Type B pancreatic cell (in vitro differentiated cells): ENCODE results near the gene HDAC9. TPM values are rescaled to one million over a fixed set of nuclear protein-coding genes. Genes with fewer than 3 reads are reported as not detected.

ENCODE experiments used
- DNase-seq: peaks from one replicate; pipeline ENCODE4 v3.0.0; 2021; ENCODE audit warnings: mixed read lengths; ENCODE audit not compliant: unreplicated experiment; ENCODE audit errors: extremely low spot score
- H3K27ac Mint-ChIP-seq: 2 replicates; pipeline ENCODE4 v1.8.0; 2021; ENCODE audit warnings: mild to moderate bottlenecking, mixed read lengths
- H3K27me3 Mint-ChIP-seq: 2 replicates; pipeline ENCODE4 v1.8.0; 2021; ENCODE audit warnings: mixed read lengths
- H3K36me3 Mint-ChIP-seq: 2 replicates; pipeline ENCODE4 v1.8.0; 2021; ENCODE audit warnings: mixed read lengths
- H3K4me1 Mint-ChIP-seq: one replicate; pipeline ENCODE4 v1.8.0; 2021; ENCODE audit warnings: mixed read lengths; ENCODE audit not compliant: unreplicated experiment
- H3K4me3 Mint-ChIP-seq: 2 replicates; pipeline ENCODE4 v1.8.0; 2021; ENCODE audit warnings: mild to moderate bottlenecking, mixed read lengths
- H3K9me3 Mint-ChIP-seq: 2 replicates; pipeline ENCODE4 v1.8.0; 2021; ENCODE audit warnings: mixed read lengths
- total RNA-seq: library from RNA; stranded (reverse); gene quantifications from 2 replicates; pipeline ENCODE4 v1.2.1, GENCODE V29; 2021; ENCODE audit warnings: low replicate concordance
- TF ChIP-seq, protein P1 (sequence below): fragments of 200-600 bp; sonication (generic); conservative IDR thresholded peaks from 2 replicates; pipeline ENCODE4 v1.5.0; 2021; ENCODE audit warnings: antibody characterized with exemption, mild to moderate bottlenecking

HDAC9 gene
- total RNA-seq, 1 donor from 2014 or later = 6.8 TPM

DNA sequence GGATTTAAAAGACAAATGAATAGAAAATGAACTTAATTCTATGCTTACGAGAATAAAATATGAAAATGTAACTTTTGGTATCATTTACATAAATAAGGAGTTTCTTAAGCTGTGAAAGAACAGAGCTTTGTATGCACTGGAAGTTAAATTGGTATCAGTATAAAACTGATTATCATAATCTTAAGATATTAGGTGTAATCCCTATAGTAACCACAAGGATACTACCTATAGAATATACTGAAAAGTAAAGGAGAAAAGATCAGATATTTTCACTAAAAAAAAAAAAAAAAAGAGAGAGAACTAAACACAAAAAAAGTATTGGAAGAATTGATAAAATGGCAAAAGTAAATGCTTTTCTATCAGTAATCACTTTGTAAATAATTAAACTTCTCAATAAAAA, 521.8 kb downstream of the HDAC9 start:
- H3K4me3 Mint-ChIP-seq = no peak overlapping the region
- peaks cover 15% of the 10 kb centered on the region for H3K9me3 Mint-ChIP-seq
- H3K4me1 Mint-ChIP-seq = no peaks in the 10 kb centered on the region
- H3K27me3 Mint-ChIP-seq = no peaks in the 10 kb centered on the region
- DNase-seq = no peak
- H3K36me3 Mint-ChIP-seq = peaks cover 13% of the 10 kb centered on the region
- TF ChIP-seq, protein P1, sequence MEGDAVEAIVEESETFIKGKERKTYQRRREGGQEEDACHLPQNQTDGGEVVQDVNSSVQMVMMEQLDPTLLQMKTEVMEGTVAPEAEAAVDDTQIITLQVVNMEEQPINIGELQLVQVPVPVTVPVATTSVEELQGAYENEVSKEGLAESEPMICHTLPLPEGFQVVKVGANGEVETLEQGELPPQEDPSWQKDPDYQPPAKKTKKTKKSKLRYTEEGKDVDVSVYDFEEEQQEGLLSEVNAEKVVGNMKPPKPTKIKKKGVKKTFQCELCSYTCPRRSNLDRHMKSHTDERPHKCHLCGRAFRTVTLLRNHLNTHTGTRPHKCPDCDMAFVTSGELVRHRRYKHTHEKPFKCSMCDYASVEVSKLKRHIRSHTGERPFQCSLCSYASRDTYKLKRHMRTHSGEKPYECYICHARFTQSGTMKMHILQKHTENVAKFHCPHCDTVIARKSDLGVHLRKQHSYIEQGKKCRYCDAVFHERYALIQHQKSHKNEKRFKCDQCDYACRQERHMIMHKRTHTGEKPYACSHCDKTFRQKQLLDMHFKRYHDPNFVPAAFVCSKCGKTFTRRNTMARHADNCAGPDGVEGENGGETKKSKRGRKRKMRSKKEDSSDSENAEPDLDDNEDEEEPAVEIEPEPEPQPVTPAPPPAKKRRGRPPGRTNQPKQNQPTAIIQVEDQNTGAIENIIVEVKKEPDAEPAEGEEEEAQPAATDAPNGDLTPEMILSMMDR = peak; percentile 58
- no peak overlapping the region for H3K27ac Mint-ChIP-seq

DNA sequence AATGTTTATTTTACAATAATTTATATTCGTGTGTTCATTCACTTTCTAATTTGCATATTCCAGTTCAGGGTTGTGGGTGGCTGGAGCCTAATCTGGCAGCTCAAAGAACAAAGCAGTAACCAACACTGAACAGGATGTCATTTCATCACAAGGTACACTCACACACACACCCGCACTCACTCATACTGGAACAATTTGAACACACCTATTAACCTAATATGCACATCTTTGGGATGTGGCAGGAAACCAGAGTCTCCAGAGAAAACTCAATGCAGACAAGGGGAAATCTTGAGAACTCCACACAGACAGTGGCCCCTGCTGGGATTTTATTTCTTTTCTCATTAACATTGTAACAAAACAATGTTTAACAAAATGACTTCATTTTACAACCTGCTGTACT, 524.5 kb downstream of the HDAC9 start:
- H3K9me3 Mint-ChIP-seq = peaks cover 15% of the 10 kb centered on the region

DNA sequence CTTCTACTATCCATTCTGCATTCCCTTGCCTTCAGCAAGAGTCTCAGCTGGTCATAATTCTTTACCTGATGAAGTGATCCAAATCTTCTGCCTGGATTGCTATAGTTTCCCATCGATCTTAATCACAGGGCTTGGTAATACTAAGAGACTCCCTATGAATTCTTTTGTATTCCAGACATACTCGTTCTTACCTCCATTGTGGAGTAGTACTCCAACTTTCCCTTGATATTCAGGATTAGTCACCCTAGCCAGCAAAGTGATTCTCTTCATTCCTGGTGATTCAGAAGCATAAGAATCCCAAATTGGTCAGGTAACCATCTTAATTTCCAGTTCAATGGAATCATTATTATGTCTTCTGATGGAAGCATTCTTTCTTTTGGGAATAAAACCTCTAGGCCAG, 525.2 kb downstream of the HDAC9 start:
- no peaks in the 10 kb centered on the region for H3K4me1 Mint-ChIP-seq
- peaks cover 12% of the 10 kb centered on the region for H3K36me3 Mint-ChIP-seq
- peaks cover 12% of the 10 kb centered on the region for H3K9me3 Mint-ChIP-seq
- H3K4me3 Mint-ChIP-seq = no peak overlapping the region
- TF ChIP-seq, protein P1 = no peak
- no peak overlapping the region for H3K27ac Mint-ChIP-seq
- H3K27me3 Mint-ChIP-seq = no peaks in the 10 kb centered on the region
- DNase-seq = no peak

More for the DNA sequence above, 524.5 kb downstream of the HDAC9 start:
- H3K36me3 Mint-ChIP-seq = peaks cover 13% of the 10 kb centered on the region
- TF ChIP-seq, protein P1 = no peak
- DNase-seq = no peak
- H3K4me1 Mint-ChIP-seq = no peaks in the 10 kb centered on the region
- no peak overlapping the region for H3K4me3 Mint-ChIP-seq
- no peaks in the 10 kb centered on the region for H3K27me3 Mint-ChIP-seq
- H3K27ac Mint-ChIP-seq = no peak overlapping the region

DNA sequence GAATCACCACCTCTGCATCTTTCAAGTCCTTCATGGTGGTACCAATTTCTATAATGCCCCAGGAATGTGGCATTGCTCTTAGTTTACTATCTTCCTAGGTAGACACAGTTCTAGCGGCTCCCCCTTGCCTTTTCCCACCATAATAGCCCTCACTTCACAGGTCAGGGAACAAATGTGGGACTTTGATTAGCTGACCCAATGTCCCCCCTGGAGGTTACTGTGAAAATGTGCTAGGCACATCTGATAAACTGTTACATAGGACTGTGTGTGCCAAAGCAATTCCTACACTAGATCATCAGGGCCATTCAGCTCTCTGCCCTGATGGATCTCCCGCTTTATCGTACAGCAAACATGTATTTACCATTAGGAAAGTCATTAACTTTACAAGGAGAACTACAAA, 527.9 kb downstream of the HDAC9 start:
- Mint-ChIP-seq H3K36me3 (peaks cover 5% of the 10 kb centered on the region), H3K4me1 (no peaks in the 10 kb centered on the region), H3K27ac (no peak overlapping the region), H3K4me3 (no peak overlapping the region), H3K9me3 (no peaks in the 10 kb centered on the region), H3K27me3 (no peaks in the 10 kb centered on the region)
- no peak for DNase-seq
- TF ChIP-seq, protein P1 = no peak

DNA sequence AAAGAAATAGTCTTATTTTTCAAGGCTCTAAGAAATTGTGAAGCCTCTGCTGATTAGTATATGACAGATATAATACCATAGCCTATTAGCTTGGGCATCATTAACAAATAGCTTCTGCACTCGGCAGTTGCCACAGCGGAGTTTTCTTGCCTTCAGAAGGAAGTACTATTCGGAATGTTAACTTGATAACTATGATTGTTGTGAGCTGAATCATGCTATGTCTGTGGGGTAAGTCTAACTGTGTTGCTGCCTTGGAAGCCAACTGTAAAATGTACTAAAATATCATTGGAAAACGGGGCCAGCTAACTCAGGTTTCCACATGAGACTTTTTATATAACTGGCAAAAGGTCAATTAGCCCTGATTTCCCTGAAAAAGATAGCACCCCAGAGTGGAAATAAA, 528.7 kb downstream of the HDAC9 start:
- TF ChIP-seq, protein P1 = no peak
- no peaks in the 10 kb centered on the region for H3K4me1 Mint-ChIP-seq
- peaks cover 5% of the 10 kb centered on the region for H3K36me3 Mint-ChIP-seq
- H3K27ac Mint-ChIP-seq = no peak overlapping the region
- H3K27me3 Mint-ChIP-seq = no peaks in the 10 kb centered on the region
- DNase-seq = no peak
- H3K9me3 Mint-ChIP-seq = no peaks in the 10 kb centered on the region
- no peak overlapping the region for H3K4me3 Mint-ChIP-seq

DNA sequence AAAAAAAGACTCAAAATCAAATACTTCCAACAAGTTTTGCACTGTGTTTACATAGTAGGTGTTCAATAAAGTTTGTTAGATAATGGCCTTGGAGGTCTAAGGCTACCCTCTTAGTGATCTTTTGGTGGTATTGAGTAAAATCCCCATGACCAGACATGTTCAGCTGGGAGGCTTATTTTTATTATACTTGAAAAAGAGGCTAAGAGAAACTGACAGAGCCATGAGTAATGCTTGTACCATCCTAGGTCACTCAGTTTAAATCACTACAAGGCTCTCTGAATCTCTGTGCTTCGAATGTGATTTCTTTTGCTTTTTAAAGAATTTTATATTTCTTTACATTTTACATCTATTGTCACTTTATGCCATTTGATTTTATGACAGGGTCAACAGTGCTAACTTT, 531.3 kb downstream of the HDAC9 start:
- no peaks in the 10 kb centered on the region for H3K27me3 Mint-ChIP-seq
- no peak for DNase-seq
- H3K4me3 Mint-ChIP-seq = no peak overlapping the region
- TF ChIP-seq, protein P1 = no peak
- H3K9me3 Mint-ChIP-seq = no peaks in the 10 kb centered on the region
- no peak overlapping the region for H3K27ac Mint-ChIP-seq
- H3K36me3 Mint-ChIP-seq = peaks cover 5% of the 10 kb centered on the region
- H3K4me1 Mint-ChIP-seq = no peaks in the 10 kb centered on the region
